Hippocampal formation (tissue), 2 donors: ENCODE data around the gene DYNC2I2.
"Not testable (repeated sequence)": the region's sequence is repeated elsewhere in the genome, so short reads cannot be mapped to it uniquely, and the experiment has no call there.

Experiments used
- DNase-seq, 2 donors: peaks; one replicate each; lab custom pipeline; 2025; lab: John Stamatoyannopoulos, UW

DYNC2I2 gene

DNA sequence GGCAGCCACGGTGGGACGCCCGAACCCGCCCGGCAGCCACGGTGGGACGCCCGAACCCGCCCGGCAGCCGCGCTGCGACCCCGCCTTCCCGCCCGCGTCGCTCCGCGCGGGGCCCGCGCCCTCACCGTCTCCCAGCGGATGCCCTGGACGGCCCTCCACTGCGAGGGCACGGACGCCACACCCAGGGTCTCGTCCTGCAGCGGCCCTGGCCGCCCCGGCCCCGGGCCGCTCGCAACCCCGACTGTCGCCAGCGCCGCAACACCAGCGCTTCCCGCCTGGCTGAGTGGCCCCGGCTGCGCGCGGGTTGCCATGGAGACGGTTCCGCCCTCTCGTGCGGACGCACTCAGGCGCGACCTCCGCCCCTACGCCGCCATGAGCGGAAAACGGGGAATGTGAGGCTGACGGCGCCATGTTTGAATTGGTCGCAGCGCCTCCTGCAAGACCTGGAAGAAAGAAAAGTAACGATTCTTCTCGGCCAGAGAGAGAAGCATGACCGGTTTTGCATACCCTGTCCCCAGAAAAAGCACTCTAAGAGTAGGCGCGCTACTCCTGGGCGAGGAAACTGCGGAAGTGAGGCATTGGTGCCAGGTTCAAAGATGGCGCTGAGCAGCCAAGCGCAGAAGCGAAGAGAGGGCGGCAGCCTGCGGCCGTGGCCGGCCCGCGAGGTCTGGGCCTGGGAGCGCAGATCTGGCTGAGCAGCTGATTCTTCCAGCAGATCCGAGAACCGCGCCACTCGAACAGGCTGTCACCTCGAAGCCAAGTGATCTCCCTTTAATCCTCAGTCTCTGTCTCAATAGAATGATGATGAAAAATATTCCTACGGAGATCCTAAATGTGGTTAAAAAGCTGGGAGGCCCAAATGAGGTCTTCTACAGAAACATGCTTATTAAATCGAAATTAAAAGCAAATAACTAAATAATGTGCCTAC is at the start of gene DYNC2I2:
Gene DYNC2I2 (minus strand): TSS at position 432 of the 928 bp plus-strand sequence. CDS start 121 bp downstream, at position 311.
- peak; percentile 83 to 88 for DNase-seq

DNA sequence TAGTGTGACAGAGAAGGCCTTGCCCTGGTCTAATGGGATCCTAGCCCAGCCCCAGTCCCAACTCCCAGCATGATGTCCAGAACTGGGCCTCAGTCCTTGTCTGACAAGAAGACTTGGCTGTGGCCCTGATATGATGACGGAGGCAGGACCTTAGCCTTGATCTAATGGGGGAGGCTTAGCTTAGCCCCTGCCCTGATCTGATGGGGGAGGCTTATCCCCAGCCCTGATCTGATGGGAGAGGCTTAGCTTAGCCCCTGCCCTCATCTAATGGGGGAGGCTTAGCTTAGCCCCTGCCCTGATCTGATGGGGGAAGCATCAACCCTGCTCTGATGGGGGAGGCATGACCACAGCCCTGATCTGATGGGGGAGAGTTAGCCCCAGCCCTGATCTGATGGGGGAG is 49.4 kb upstream of the DYNC2I2 start:
- DNase-seq: no peak

DNA sequence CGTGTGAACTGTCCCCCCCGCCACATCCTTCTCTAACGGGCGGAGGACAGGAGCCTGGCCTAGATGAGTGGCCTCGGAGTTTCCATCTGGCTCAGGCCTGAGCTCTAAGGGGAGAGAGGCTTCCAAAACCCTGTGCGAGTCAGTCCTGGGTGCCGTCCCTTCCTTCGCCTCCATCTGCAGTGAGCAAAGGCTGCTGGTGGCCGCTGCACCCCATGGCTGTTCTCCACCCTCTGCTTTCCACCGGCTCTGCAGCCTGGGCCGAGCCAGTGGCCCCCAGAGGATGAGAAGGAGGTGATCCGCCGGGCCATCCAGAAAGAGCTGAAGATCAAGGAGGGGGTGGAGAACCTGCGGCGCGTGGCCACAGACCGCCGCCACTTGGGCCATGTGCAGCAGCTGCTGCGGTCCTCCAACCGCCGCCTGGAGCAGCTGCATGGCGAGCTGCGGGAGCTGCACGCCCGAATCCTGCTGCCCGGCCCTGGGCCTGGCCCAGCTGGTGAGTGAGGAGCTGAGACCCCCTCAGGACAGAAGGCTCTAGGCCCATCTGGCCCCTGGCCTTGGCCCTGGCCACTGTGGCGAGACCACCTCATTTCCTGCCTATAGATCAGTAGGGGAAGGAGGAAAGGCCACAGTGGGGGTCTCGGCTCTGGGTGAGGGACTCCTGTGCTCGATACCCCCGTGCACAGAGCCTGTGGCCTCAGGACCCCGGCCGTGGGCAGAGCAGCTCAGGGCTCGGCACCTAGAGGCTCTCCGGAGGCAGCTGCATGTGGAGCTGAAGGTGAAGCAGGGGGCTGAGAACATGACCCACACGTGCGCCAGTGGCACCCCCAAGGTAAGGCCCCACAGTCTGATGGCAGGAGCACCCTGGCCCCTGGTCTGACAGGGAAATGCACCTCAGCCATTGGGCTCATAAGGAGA is 48.7 kb upstream of the DYNC2I2 start:
- DNase-seq: no peak

DNA sequence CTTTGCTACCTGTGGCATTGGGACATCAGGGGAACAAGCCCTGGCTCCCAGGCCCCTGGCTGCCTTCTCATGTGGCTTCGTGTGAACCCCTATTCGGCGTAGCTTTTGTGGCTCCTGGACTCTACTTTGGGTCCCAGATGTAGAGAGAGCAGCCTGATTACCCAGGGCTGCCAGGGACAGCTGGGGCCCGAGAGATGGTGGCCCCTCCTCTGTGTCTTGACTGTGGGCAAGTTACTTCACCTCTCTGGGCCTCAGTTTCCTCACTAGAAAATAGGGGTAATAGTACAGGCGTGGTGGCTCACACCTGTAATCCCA is 47.7 kb upstream of the DYNC2I2 start:
- no peak for DNase-seq

DNA sequence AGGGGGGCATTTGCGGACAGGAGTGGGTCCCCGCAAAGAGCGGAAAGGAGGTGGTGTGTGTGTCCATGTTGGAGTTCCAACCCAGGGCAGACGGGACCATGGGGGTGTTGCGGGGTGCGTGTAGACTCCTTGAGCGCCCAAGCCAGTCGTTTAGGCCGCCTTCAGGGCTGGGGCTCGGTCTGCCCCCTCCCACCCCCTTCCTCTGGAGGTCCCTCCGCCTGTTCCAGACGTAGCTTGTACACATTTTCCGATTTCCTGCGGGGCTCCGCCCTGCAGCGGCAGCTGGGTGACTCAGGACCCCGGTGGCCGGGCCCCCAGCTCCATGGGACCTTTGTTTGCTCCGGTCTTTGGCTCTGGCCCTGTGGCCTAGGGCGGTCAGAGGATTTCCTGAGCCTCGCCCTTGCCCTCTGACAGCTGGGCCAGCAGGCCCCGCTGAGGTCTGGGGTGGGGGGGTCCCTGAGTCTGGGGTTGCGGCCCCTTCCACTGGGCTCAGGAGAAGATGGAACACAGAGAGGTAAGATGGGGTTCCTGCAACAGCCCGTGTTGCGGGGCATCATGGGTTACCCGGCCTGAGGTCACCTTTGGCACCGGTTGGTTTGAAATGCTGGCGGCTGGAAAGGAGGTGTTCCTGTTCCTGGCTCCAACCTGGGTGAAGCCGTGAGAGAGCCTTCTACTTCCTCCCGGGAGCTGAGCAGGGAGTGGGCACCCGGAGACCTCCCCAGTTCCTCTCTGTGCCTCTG is 47.1 kb upstream of the DYNC2I2 start:
- DNase-seq: no peak

DNA sequence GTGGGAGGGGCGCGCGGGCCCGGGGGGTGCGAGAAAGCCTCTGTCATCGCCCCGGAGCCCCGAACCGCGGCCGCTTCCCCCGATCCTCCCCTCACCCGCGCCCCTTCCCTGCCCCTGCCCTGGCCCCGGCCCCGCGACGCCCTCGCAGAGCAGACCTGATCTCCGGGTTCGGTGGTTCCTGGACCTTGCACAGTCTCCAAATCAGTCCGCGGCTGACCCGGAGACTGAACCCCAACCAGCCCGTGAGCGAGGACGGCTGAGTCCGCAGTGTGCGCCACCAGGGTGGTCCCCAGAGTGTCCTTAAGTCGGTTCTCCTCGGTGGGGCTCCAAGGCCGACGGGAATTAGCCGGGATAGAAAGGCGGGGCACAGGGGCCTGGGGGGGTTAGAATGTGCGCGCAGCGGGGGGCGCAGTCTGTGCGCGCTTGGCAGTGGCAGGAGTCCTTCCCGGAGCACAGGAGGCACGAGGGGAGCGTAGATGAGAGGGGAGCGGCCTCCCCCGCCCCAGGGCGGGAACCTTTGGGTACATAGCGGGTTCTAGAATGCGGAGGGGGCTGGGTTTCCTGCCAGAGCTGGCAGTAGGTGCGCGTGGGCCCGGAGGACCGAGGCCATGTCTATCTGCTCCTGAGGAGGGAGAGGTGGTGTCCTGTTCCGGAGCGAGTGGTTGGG is 46.4 kb upstream of the DYNC2I2 start:
- no peak for DNase-seq

DNA sequence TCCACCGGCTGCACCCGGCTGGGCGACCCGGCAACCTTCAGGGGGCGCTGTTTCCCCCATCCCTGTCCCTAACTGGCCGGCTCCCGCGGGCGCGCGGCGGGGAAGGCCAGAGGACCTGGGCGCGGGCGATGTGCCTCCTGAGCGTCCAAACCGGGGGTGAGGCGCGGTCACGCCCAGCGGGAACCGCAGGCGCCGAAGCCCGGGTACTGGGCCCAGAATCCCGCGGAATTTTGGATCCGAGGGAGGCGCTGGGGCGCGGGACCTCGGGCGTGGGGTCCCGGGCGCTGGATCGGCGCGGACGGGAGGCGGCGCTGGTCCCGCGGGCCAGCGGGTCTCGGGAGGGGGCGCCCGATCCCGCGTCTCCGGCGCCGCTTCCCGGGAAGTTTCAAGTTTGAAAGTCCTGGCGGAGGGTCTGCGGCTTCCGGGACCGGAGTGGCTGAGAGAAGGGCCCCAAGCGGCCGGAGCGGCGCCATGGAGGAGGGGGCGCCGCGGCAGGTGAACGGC is 45.9 kb upstream of the DYNC2I2 start, which contains the start of gene PKN3:
Gene PKN3 (plus strand): TSS at position 59 of the 504 bp plus-strand sequence. CDS start 413 bp downstream, at position 472.
- peak; percentile 14 to 66 for DNase-seq

DNA sequence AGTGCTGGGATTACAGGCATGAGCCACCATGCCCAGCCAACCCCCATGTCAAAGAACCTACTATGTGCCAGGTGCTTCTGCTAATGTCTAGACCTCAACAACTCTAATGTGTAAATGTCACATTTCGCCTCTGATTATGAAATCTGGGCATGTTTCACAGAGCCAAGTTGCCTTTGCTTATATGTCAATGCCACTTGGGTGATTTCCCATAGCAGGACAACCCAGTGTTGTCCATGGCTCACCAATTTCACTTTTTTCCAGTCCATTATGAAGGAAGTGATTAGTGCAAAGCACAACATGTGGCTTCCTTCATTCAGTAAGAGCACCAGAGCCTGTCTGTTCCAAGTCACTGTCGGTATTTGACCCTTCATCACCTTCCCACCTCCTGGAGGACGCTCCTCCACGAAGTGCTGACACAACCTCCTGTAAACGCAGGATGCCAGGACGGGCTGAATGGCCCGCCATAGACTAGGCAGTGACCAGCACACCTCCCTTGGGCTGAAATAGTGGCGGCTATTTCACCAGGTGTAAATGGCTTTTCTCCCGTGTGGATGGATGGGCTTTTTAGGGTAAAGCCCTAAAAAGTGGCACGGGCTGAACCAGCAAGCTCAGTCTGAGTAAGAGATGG is 44.7 kb upstream of the DYNC2I2 start:
- no peak for DNase-seq

DNA sequence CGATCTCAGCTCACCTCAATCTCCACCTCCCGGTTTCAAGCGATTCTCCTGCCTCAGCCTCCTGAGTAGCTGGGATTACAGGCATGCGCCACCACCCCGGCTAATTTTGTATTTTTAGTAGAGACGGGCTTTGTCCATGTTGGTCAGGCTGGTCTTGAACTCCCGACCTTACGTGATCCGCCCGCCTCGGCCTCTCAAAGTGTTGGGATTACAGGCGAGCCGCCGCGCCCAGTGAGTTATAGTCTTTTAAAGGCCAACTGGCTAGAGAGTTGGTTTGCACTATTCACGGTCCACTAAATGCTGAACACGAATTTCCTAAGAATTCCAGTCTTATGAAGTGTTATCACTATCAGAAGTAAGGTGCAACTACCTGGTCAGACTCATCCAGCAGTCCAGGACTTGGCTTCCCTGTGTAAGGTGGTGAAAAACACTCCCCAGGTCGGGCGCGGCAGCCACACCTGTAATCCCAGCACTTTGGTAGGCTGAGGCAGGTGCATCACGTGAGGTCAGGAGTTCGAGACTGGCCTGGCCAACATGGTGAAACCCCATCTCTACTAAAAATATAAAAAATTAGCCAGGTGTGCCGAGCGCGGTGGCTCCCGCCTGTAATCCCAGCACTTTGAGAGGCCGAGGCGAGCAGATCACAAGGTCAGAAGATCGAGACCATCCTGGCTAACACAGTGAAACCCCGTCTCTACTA is 42.6 kb upstream of the DYNC2I2 start:
- DNase-seq: not testable (repeated sequence)

DNA sequence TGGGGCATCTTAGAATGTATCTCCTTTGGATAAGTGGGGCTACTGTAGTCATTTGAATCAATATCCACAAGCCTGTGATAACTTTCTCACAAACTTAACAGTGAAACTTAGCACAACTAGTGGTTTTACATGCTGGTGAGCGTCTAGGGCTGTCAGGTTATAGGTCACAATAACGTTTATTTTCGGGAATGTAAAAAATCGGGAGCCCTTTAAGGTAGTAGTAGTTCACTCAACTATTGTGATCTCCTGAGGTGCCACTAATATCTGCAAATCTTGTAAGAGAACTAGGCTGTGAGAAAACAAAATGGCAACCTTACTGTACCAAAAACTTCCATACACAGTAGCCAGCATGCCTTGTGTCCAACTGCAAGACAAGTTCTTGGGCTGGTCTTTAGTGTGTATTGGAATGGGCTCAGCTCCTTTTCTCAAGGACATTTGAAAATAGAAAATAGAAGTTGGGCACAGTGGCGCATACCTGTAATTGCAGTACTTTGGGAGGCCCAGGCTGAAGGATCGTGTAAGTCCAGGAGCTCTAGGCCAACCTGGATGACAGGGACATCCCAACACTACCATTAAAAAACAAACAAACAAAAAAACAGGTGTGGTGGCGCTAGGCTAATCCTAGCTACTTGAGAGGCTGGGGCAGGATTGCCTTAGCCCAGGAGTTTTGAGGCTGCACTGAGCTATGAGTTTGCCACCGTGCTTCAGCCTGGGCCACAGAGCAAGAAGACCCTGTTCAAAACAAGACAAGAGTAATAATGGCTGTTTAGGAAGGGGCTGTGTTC is 40.5 kb upstream of the DYNC2I2 start:
- DNase-seq: no peak

DNA sequence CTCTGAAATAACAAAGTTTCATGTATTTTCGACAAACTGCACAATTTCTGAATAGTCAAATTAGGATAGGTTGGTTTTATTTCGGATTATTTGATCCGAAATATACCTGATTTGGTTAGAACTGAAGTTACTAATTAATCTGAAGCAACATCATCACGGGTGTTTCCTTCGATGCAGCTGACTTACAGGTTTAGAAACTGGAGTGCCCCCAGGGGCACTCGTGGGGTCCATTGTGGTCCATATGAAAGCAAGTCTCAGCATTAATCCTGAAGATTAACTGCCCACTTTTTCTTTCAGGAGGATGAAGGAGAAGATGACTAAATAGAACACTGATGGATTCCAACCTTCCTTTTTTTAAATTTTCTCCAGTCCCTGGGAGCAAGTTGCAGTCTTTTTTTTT is 37.7 kb upstream of the DYNC2I2 start:
- no peak for DNase-seq

DNA sequence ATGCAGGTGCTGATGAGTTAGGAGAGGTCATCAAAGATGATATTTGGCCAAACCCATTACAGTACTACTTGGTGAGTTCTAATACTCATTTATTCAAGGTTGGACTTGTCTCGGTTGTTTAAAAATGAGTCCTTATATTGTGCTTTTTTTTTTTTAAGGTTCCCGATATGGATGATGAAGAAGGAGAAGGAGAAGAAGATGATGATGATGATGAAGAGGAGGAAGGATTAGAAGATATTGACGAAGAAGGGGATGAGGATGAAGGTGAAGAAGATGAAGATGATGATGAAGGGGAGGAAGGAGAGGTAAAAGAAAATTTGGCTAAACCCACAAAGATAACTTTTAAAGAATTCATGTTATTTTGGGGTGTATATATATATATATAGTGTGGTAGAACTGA is 37.1 kb upstream of the DYNC2I2 start:
- not testable (repeated sequence) for DNase-seq

DNA sequence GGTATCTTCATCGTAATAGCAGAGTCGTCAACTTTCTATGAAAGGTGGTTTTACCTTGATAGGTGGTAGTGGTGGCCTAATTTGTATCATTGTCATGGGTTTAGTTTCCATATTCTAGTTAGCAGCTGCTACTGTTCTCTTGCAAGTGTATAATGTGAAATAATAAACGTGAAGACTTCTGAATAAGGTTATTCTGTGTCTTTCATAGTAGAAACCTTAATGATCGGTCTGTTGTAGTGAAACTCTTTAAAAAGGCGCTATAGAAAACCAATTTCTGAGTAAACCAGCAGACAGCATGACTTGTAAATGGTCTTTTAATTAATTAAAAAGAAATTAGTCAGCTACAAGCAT is 34.0 kb upstream of the DYNC2I2 start:
- no peak for DNase-seq

DNA sequence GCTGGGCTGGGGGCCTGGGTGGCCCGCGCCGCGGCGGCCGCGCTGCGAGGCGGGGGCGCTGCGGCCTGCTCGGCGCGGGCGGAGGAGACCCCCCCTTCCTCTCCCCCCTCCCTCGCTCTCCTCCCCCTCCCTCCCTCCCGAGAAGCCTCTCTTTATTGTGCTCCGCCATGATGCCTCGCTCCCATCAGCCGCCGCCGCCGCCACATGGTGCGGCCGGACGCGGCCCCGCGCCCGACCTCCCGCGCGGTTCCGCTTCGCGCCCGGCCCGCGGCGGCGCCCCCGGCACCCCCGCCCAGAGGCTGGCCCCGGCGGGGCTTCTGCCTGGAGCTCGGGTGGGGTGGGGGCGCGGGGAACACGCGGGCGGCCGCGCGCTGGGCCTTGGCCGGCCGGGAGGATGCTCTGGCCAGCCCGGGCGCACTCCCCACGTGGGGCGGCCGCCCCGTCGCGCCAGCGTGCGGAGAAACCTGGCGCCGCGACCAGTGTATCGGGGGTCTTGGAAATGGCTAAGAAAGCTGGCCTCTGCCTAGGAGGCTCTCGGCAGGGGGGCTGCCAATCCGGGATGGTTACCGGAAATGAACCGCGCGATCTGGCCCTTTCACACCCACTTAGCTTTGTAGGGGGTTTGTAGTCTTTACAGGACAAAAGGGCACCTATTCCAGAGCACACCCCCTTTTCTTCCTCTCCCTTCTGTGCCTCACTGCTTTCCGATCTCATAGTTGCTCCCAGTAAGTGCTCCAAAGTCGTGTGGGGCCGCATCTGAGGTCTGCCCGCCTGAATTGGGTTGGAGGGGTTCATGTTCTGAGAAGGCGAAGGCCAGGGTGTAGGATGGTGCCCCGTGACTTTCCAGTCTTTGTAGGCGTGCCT is 33.4 kb upstream of the DYNC2I2 start:
- DNase-seq: peak in 1 of 2 donors; percentile 36

DNA sequence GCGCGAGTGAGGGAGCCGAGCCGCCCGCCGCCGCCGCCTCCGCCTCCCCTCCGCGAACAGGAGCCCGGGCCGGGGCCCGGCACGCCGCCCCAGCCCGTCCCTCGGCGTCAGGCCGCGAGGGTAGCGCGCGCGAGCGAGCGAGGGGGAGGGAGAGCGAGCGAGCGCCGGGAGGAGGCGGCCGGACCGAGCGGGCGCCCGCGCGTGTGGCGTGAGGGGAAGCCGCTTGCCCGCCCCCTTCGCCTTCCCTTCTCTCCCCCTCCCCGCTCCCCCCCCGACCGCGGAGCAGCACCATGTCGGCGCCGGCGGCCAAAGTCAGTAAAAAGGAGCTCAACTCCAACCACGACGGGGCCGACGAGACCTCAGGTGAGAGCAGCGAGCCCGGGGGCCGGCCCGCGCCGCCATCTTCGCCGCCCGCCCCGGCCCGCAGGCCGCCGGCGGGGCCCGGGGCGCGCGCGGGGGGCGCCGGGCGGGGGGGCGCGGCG is 32.7 kb upstream of the DYNC2I2 start:
- DNase-seq: peak; percentile 56 to 72

DNA sequence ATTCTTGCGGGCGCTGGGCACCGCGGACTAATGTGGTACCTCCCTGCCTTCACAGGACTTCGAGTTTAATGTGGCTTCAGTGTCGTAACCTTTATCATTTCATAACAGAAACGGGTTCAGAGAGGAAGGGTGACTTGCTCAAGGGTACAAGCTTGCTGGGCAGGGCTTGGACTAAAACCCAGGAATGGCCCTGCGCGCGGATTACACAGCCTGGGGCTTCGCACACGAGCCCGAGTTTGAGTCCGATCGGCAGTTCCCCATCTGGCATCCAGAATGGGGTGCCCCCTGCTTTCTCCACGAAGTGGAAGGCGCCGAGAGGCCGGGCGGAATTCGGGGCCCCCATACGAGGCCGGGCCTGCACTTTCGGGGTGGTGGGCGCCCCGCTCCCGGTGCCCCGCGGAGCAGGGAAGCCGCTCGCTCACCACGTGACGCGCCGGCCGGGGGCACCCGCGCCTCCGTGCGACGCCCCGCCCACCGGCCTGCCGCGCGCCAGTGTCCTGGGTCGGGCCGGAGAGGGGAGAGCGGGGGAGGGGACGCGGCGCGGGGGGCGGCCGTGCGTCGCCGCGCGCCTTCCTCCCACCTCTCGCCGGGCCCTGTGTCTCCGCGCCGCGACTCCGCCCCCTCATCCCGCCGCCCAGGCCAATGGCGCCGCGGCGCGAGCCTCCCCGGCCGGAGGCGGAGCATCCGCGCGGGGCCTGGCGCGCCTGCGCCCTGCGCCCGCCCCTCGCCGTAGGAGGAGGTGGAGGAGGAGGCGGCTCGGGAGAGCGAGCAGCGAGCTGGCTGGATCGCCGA is 32.0 kb upstream of the DYNC2I2 start, which contains the start of gene SET:
Gene SET (plus strand): TSS at position 722 of the 792 bp plus-strand sequence. CDS start 361 bp downstream, outside the sequence.
- DNase-seq: peak; percentile 83 to 89

DNA sequence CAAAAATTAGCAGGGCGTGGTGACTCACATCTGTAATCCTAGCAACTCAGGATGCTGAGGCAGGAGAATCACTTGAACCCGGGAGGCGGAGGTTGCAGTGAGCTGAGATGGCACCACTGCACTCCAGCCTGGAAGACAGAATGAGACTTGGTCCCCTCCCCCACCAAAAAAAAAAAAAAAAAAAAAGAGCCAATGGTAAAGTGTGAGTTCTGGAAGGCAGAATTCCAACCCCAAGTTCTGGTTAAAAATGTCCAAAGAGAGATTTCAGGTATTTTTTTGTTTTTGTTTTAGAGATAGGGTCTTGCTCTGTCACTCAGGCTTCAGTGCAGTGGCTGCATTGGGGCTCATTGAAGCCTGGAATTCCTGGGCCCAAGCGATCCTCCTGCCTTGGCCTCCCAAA is 30.8 kb upstream of the DYNC2I2 start:
- no peak for DNase-seq
